Activated B cell treated with CpG ODN at 0.5 μM for 24 hours (primary cell): ENCODE data around the gene NOVA1. TPM values are rescaled to one million over a fixed set of nuclear protein-coding genes. Genes with fewer than 3 reads are reported as not detected.

Experiments
- ATAC-seq: fragments of 200-7000 bp; cut with Tn5 transposase; one replicate; pipeline ENCODE4 v1.10.0; 2021; ENCODE audit warnings: low read depth, mild to moderate bottlenecking, moderate library complexity
- CTCF ChIA-PET: fragments of 350-600 bp; sonication (Branson Sonifier 250); formaldehyde crosslinking; loops from one replicate; lab custom pipeline; 2021; ENCODE audit warnings: antibody characterized with exemption; lab: Charles Lee
- POLR2A ChIA-PET: fragments of 350-600 bp; sonication (Branson Sonifier 250); formaldehyde crosslinking; loops from one replicate; lab custom pipeline; 2021; ENCODE audit warnings: antibody characterized with exemption; lab: Charles Lee
- DNase-seq: peaks from one replicate; pipeline ENCODE4 v3.0.0; 2022
- H3K27ac Mint-ChIP-seq: one replicate; pipeline ENCODE4 v1.8.0; 2020; ENCODE audit warnings: mixed read lengths
- H3K27me3 Mint-ChIP-seq: one replicate; pipeline ENCODE4 v1.8.0; 2021; ENCODE audit warnings: mixed read lengths
- H3K36me3 Mint-ChIP-seq: one replicate; pipeline ENCODE4 v1.8.0; 2021; ENCODE audit warnings: low read depth, mixed read lengths
- H3K4me1 Mint-ChIP-seq: one replicate; pipeline ENCODE4 v1.8.0; 2021; ENCODE audit warnings: mixed read lengths
- H3K4me3 Mint-ChIP-seq: one replicate; pipeline ENCODE4 v1.8.0; 2020; ENCODE audit warnings: mild to moderate bottlenecking, mixed read lengths
- H3K9me3 Mint-ChIP-seq: one replicate; pipeline ENCODE4 v1.8.0; 2020; ENCODE audit warnings: mixed read lengths
- CTCF ChIP-seq: fragments of 200-600 bp; IDR thresholded peaks from one replicate; pipeline ENCODE4 v1.8.0; 2022; ENCODE audit warnings: antibody characterized with exemption, mild to moderate bottlenecking
- intact Hi-C: fragments of 100-400 bp; cut with micrococcal nuclease; formaldehyde crosslinking; loops from one replicate; pipeline ENCODE4 v1.15.1; 2024
- total RNA-seq: library from RNA; stranded (reverse); gene quantifications from 2 replicates; pipeline ENCODE4 v1.2.3, GENCODE V29; 2022

NOVA1 gene
- total RNA-seq, 1 donor from 2014 or later = not detected

GRCh38 chr14:26499546-26499945 lies 98.3 kb downstream of the NOVA1 start:
- H3K36me3 Mint-ChIP-seq = no peaks in the 10 kb centered on the region
- ATAC-seq = no peak
- intact Hi-C loops = no loop called here
- ChIA-PET POLR2A (no interaction called here), CTCF (no interaction called here)
- DNase-seq = no peak
- TF ChIP-seq CTCF = no peak
- no peak overlapping the region for H3K4me3 Mint-ChIP-seq
- no peaks in the 10 kb centered on the region for H3K4me1 Mint-ChIP-seq
- H3K9me3 Mint-ChIP-seq = no peaks in the 10 kb centered on the region
- no peaks in the 10 kb centered on the region for H3K27me3 Mint-ChIP-seq
- H3K27ac Mint-ChIP-seq = no peak overlapping the region

- H3K36me3 Mint-ChIP-seq = no peaks in the 10 kb centered on the region
- DNase-seq (no peak), ATAC-seq (no peak)
- TF ChIP-seq CTCF = no peak
- CTCF ChIA-PET = no interaction called here
- intact Hi-C loops = no loop called here
- H3K27me3 Mint-ChIP-seq = no peaks in the 10 kb centered on the region
- H3K4me1 Mint-ChIP-seq = no peaks in the 10 kb centered on the region
- peaks cover 2% of the 10 kb centered on the region for H3K9me3 Mint-ChIP-seq
- no peak overlapping the region for H3K27ac Mint-ChIP-seq
- POLR2A ChIA-PET = no interaction called here
- no peak overlapping the region for H3K4me3 Mint-ChIP-seq
Measured at GRCh38 chr14:26486922-26487321, 110.9 kb downstream of the NOVA1 start.

GRCh38 chr14:26484562-26484961 lies 113.3 kb downstream of the NOVA1 start:
- intact Hi-C loops = no loop called here
- ChIA-PET CTCF (no interaction called here), POLR2A (no interaction called here)
- no peaks in the 10 kb centered on the region for H3K4me1 Mint-ChIP-seq
- DNase-seq (no peak), ATAC-seq (no peak)
- no peak overlapping the region for H3K4me3 Mint-ChIP-seq
- no peaks in the 10 kb centered on the region for H3K36me3 Mint-ChIP-seq
- no peaks in the 10 kb centered on the region for H3K27me3 Mint-ChIP-seq
- no peak for TF ChIP-seq CTCF
- H3K9me3 Mint-ChIP-seq = peaks cover 2% of the 10 kb centered on the region
- H3K27ac Mint-ChIP-seq = no peak overlapping the region

- H3K36me3 Mint-ChIP-seq = no peaks in the 10 kb centered on the region
- ChIA-PET POLR2A (no interaction called here), CTCF (no interaction called here)
- no peaks in the 10 kb centered on the region for H3K27me3 Mint-ChIP-seq
- no peaks in the 10 kb centered on the region for H3K9me3 Mint-ChIP-seq
- H3K4me3 Mint-ChIP-seq = no peak overlapping the region
- H3K4me1 Mint-ChIP-seq = no peaks in the 10 kb centered on the region
- TF ChIP-seq CTCF = no peak
- intact Hi-C loops = no loop called here
- DNase-seq (no peak), ATAC-seq (no peak)
- no peak overlapping the region for H3K27ac Mint-ChIP-seq
Measured at GRCh38 chr14:26478967-26479366, 118.9 kb downstream of the NOVA1 start.

GRCh38 chr14:26466862-26467261 lies 131.0 kb downstream of the NOVA1 start:
- no peak for DNase-seq
- no peaks in the 10 kb centered on the region for H3K27me3 Mint-ChIP-seq
- peaks cover 4% of the 10 kb centered on the region for H3K9me3 Mint-ChIP-seq
- H3K27ac Mint-ChIP-seq = no peak overlapping the region
- ChIA-PET CTCF (no interaction called here), POLR2A (no interaction called here)
- ATAC-seq = no peak
- no peak overlapping the region for H3K4me3 Mint-ChIP-seq
- intact Hi-C loops = no loop called here
- no peaks in the 10 kb centered on the region for H3K4me1 Mint-ChIP-seq
- no peaks in the 10 kb centered on the region for H3K36me3 Mint-ChIP-seq
- TF ChIP-seq CTCF = no peak
